H1 (cell line): Measurements from ENCODE around the gene GAS7. TPM values are rescaled to one million over a fixed set of nuclear protein-coding genes. Genes with fewer than 3 reads are reported as not detected.

Experiments used
- CTCF ChIA-PET: fragments of 300-600 bp; sonication (Branson Sonifier 250); formaldehyde crosslinking; loops from one replicate; lab custom pipeline; 2021; ENCODE audit not compliant: partially characterized antibody; lab: Charles Lee
- POLR2A ChIA-PET: fragments of 300-600 bp; sonication (Branson Sonifier 250); formaldehyde crosslinking; loops from one replicate; lab custom pipeline; 2021; ENCODE audit warnings: inconsistent platforms; ENCODE audit not compliant: partially characterized antibody; lab: Charles Lee
- DNase-seq, 2 experiments: peaks; one replicate each; pipeline versions ENCODE4 v3.0.0 to v3.0.0-alpha.2; 2010 to 2022; ENCODE audit warnings: low spot score in 2 of 2, low read depth in 1 of 2, mixed read lengths in 1 of 2
- FAIRE-seq: peaks from 2 replicates; lab custom pipeline; 2011; peaks lifted over from hg19 to GRCh38; lab: Jason Lieb, UNC
- H2AFZ ChIP-seq: 2 replicates; pipeline ENCODE4 v1.8.1; 2012; ENCODE audit warnings: low read length, inconsistent platforms
- H2AK5ac ChIP-seq: 2 replicates; pipeline ENCODE4 v1.6.1; 2013; ENCODE audit warnings: low read depth, low read length
- H2BK120ac ChIP-seq: replicated peaks from 2 replicates; pipeline ENCODE3; 2013; ENCODE audit warnings: low read depth, low read length, inconsistent platforms
- H2BK12ac ChIP-seq: 2 replicates; pipeline ENCODE4 v1.6.1; 2013; ENCODE audit warnings: low read depth, low read length
- H2BK15ac ChIP-seq: 2 replicates; pipeline ENCODE4 v1.6.1; 2013; ENCODE audit warnings: low read length
- H2BK20ac ChIP-seq: 2 replicates; pipeline ENCODE4 v1.6.1; 2013; ENCODE audit warnings: low read length
- H2BK5ac ChIP-seq: 2 replicates; pipeline ENCODE4 v1.6.1; 2013; ENCODE audit warnings: low read depth, low read length
- H3K14ac ChIP-seq: 2 replicates; pipeline ENCODE4 v1.6.1; 2013; ENCODE audit warnings: inconsistent platforms; ENCODE audit not compliant: insufficient read length
- H3K18ac ChIP-seq: 2 replicates; pipeline ENCODE4 v1.6.1; 2013; ENCODE audit warnings: low read length; ENCODE audit errors: extremely low read depth
- H3K23ac ChIP-seq: 2 replicates; pipeline ENCODE4 v1.6.1; 2013; ENCODE audit warnings: inconsistent platforms; ENCODE audit not compliant: insufficient read length
- H3K23me2 ChIP-seq: 2 replicates; pipeline ENCODE4 v1.6.1; 2013; ENCODE audit warnings: low read depth, low read length
- H3K27ac ChIP-seq: 2 replicates; pipeline ENCODE4 v1.6.1; 2011; ENCODE audit warnings: low read depth, low read length, inconsistent platforms
- H3K27me3 ChIP-seq, 4 experiments: replicated peaks in 1 of 4; 1 replicate in 1 of 4; 2 replicates in 3 of 4; pipeline versions ENCODE4 v1.6.1 to v1.8.1; 2011 to 2013; ENCODE audit warnings: low read length in 3 of 4, mild to moderate bottlenecking in 3 of 4, inconsistent platforms in 2 of 4, mixed read lengths in 2 of 4, moderate library complexity in 1 of 4; ENCODE audit not compliant: control insufficient read depth in 3 of 4, insufficient read depth in 3 of 4; ENCODE audit errors: extremely low read depth in 1 of 4
- H3K36me3 ChIP-seq, 4 experiments: 2 replicates each; pipeline versions ENCODE4 v1.6.1 to v1.8.1; 2011 to 2013; ENCODE audit warnings: mild to moderate bottlenecking in 4 of 4, low read length in 3 of 4, moderate library complexity in 2 of 4, control low read depth in 1 of 4, inconsistent platforms in 1 of 4; ENCODE audit not compliant: insufficient read depth in 4 of 4, control insufficient read depth in 2 of 4
- H3K4ac ChIP-seq: replicated peaks from 2 replicates; pipeline ENCODE3; 2013; ENCODE audit warnings: low read length, low read depth, mixed read lengths, inconsistent platforms; ENCODE audit not compliant: insufficient read length
- H3K4me1 ChIP-seq, 4 experiments: replicated peaks in 1 of 4; 1 replicate in 1 of 4; 2 replicates in 3 of 4; pipeline versions ENCODE4 v1.6.1 to v1.8.1; 2011 to 2013; ENCODE audit warnings: low read length in 3 of 4, inconsistent platforms in 2 of 4, mixed read lengths in 1 of 4; ENCODE audit not compliant: insufficient read depth in 4 of 4, control insufficient read depth in 3 of 4
- H3K4me2 ChIP-seq, 2 experiments: 2 replicates each; pipeline versions ENCODE4 v1.6.1 to v1.8.1; 2011 to 2013; ENCODE audit warnings: low read depth in 2 of 2, low read length in 2 of 2, control low read depth in 1 of 2, inconsistent platforms in 1 of 2, mild to moderate bottlenecking in 1 of 2; ENCODE audit not compliant: insufficient read depth in 1 of 2
- H3K4me3 ChIP-seq, 4 experiments: fragments of 200-600, 300-600 bp in 1 of 4; sonication (generic), shearing (Covaris generic), sonication (Bioruptor Twin) in 1 of 4; 2 replicates each; pipeline versions ENCODE4 v1.5.1 to v1.8.1; 2011 to 2016; ENCODE audit warnings: low read length in 4 of 4, low read depth in 3 of 4, control low read depth in 2 of 4, inconsistent platforms in 2 of 4, mild to moderate bottlenecking in 2 of 4, mixed read lengths in 1 of 4, moderate library complexity in 1 of 4; ENCODE audit not compliant: insufficient read depth in 2 of 4; ENCODE audit errors: extremely low read depth in 1 of 4
- H3K56ac ChIP-seq: replicated peaks from 2 replicates; pipeline ENCODE3; 2013; ENCODE audit warnings: low read depth, mild to moderate bottlenecking, mixed read lengths, low read length, inconsistent platforms; ENCODE audit not compliant: insufficient read length
- H3K79me1 ChIP-seq: 2 replicates; pipeline ENCODE4 v1.6.1; 2013; ENCODE audit warnings: low read depth, low read length, control low read depth
- H3K79me2 ChIP-seq, 2 experiments: 2 replicates each; pipeline versions ENCODE4 v1.6.1 to v1.8.1; 2012 to 2013; ENCODE audit warnings: low read length in 2 of 2, mild to moderate bottlenecking in 2 of 2, inconsistent platforms in 1 of 2; ENCODE audit not compliant: insufficient read depth in 2 of 2, control insufficient read depth in 1 of 2
- H3K9ac ChIP-seq, 4 experiments: replicated peaks in 1 of 4; 1 replicate in 1 of 4; 2 replicates in 3 of 4; pipeline versions ENCODE4 v1.6.1 to v1.8.1; 2011 to 2013; ENCODE audit warnings: low read depth in 3 of 4, low read length in 3 of 4, control low read depth in 2 of 4, mild to moderate bottlenecking in 2 of 4, moderate library complexity in 2 of 4, inconsistent platforms in 1 of 4; ENCODE audit errors: extremely low read depth in 1 of 4
- H3K9me3 ChIP-seq, 2 experiments: 2 replicates each; pipeline versions ENCODE4 v1.6.1 to v1.8.1; 2012 to 2013; ENCODE audit warnings: mild to moderate bottlenecking in 2 of 2, moderate library complexity in 2 of 2, control low read depth in 1 of 2, inconsistent platforms in 1 of 2, low read depth in 1 of 2, low read length in 1 of 2, mixed read lengths in 1 of 2; ENCODE audit not compliant: insufficient read depth in 2 of 2
- H4K20me1 ChIP-seq, 2 experiments: replicated peaks in 1 of 2; 2 replicates each; pipeline versions ENCODE3 to v1.8.1; 2011 to 2013; ENCODE audit warnings: inconsistent platforms in 2 of 2, low read length in 2 of 2, mild to moderate bottlenecking in 1 of 2; ENCODE audit not compliant: insufficient read depth in 2 of 2, control insufficient read depth in 1 of 2
- H4K5ac ChIP-seq: 2 replicates; pipeline ENCODE4 v1.6.1; 2013; ENCODE audit warnings: low read length, low read depth, mixed read lengths, inconsistent platforms; ENCODE audit not compliant: insufficient read length
- H4K8ac ChIP-seq: 2 replicates; pipeline ENCODE4 v1.8.0; 2013; ENCODE audit warnings: mild to moderate bottlenecking, moderate library complexity, low read length, inconsistent platforms; ENCODE audit not compliant: insufficient read depth; ENCODE audit errors: extremely low read depth
- H4K91ac ChIP-seq: replicated peaks from 2 replicates; pipeline ENCODE3; 2013; ENCODE audit warnings: low read length, mixed read lengths, inconsistent platforms; ENCODE audit not compliant: insufficient read length
- PHF8 ChIP-seq: fragments of 200-600 bp; sonication (generic); conservative IDR thresholded peaks from 2 replicates; pipeline ENCODE4 v1.7.1; 2012; ENCODE audit warnings: low read depth, mild to moderate bottlenecking, inconsistent platforms, low read length, moderate library complexity
- SRF ChIP-seq: IDR thresholded peaks from 2 replicates; pipeline ENCODE4 v1.6.1; 2011; ENCODE audit warnings: mild to moderate bottlenecking, low read depth, low read length, moderate library complexity
- WGBS, 2 experiments: shearing (Covaris generic) in 1 of 2; methylation state at CpG; one replicate each; pipeline versions ENCODE4 v1.1.6 to v1.1.7; 2013 to 2015; ENCODE audit warnings: low lambda C conversion rate in 2 of 2, mixed read lengths in 2 of 2, inconsistent platforms in 1 of 2, low coverage in 1 of 2, missing lambda C conversion rate in 1 of 2; ENCODE audit not compliant: insufficient replicate concordance in 2 of 2, insufficient coverage in 1 of 2, insufficient read length in 1 of 2; ENCODE audit errors: extremely low coverage in 1 of 2, missing lambda C conversion rate in 1 of 2; 5-methylcytosine and 5-hydroxymethylcytosine counted together
- polyA plus RNA-seq, 7 experiments: library from polyadenylated mRNA; depleted of rRNA in 3 of 7; stranded (reverse) in 5 of 7; unstranded in 2 of 7; fragments of >200 nt in 5 of 7; fragments of 200-250 nt in 2 of 7; gene quantifications; 1 replicate in 5 of 7; 2 replicates in 1 of 7; 4 replicates in 1 of 7; pipeline versions ENCODE4 v1.2.1 to v1.2.3, GENCODE V29; 2011 to 2013; ENCODE audit warnings: missing spikeins in 2 of 7, mixed read lengths in 2 of 7
- total RNA-seq: library from RNA; stranded (reverse); fragmentation: NEBNext Ultra II Directional; extraction: Animal tissue kit (Norgen Biotek cat#: 25700); gene quantifications from 2 replicates; pipeline ENCODE4 v1.2.1, GENCODE V29; 2021

Gene GAS7
- total and polyA plus RNA-seq, 2 of the 8 experiments (the other 6 are each of a cell fraction or from before 2014, with no cell fraction given) = 5.0 to 14.5 TPM

DNA sequence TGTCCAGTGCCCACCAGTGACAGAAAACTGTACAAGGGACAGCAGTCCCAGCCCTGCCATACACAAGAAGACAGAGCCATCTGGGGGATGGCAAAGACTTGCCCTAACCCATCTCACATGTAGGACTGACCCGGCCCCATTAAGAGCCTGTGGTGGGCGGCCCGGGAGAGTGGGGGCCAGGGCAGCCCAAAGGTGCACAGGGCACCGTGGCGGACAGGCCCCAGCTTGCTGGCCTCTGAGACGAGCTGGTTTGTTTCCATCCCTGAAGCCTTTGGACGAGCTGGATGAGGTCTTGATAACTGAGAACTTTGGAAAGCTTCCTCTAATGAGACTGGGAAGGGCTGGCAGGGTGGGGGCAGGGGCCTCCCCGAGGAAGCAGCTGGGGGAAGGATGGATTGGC lies 282.3 kb downstream of the GAS7 start:
- H4K5ac ChIP-seq = no peak overlapping the region
- no peak overlapping the region for H2BK120ac ChIP-seq
- no peak overlapping the region for H3K4me2 ChIP-seq
- WGBS, 2 experiments = 94% methylated on average over 8 of the region's 8 CpGs; no CpG with 5 or more reads in 1 of the 2 experiments
- no peak overlapping the region for H3K23ac ChIP-seq
- H3K27me3 ChIP-seq = no peaks in the 10 kb centered on the region
- H3K4ac ChIP-seq = no peak overlapping the region
- no peaks in the 10 kb centered on the region for H3K4me1 ChIP-seq
- no peak overlapping the region for H2BK5ac ChIP-seq
- no peak overlapping the region for H3K27ac ChIP-seq
- no peak overlapping the region for H4K91ac ChIP-seq
- ChIA-PET CTCF (interaction anchor here (1.0 to 6.0 kb wide), 5 partner anchors 10 to 698 kb away, joined by 3 to 49 read pairs (median 5); partner anchors contain the start of gene RCVRN), POLR2A (no interaction called here)
- no peak overlapping the region for H3K4me3 ChIP-seq
- no peak overlapping the region for H2BK20ac ChIP-seq
- no peaks in the 10 kb centered on the region for H4K20me1 ChIP-seq
- H3K36me3 ChIP-seq = no peaks in the 10 kb centered on the region
- DNase-seq = no peak
- H3K14ac ChIP-seq = no peak overlapping the region
- H3K9me3 ChIP-seq = no peaks in the 10 kb centered on the region
- no peaks in the 10 kb centered on the region for H3K79me2 ChIP-seq
- H2BK15ac ChIP-seq = no peak overlapping the region
- no peak overlapping the region for H2AK5ac ChIP-seq
- FAIRE-seq = no peak
- H3K79me1 ChIP-seq = no peaks in the 10 kb centered on the region
- H3K23me2 ChIP-seq = no peaks in the 10 kb centered on the region
- no peak overlapping the region for H2BK12ac ChIP-seq
- no peak overlapping the region for H4K8ac ChIP-seq
- TF ChIP-seq SRF (no peak), PHF8 (no peak)
- no peak overlapping the region for H3K18ac ChIP-seq
- H3K9ac ChIP-seq = no peak overlapping the region
- no peak overlapping the region for H2AFZ ChIP-seq
- H3K56ac ChIP-seq = no peak overlapping the region
